Neutrophil (primary cell): ENCODE measurements around the gene CLASP1.
"Not testable (repeated sequence)": the region's sequence is repeated elsewhere in the genome, so short reads cannot be mapped to it uniquely, and the experiment has no call there.

Experiments used
- H3K27ac ChIP-seq: fragments of 200-600 bp; sonication (generic); 2 replicates; pipeline ENCODE4 v1.5.1; 2016; ENCODE audit warnings: mild to moderate bottlenecking, moderate library complexity
- H3K27me3 ChIP-seq: fragments of 200-600 bp; sonication (generic); 2 replicates; pipeline ENCODE4 v1.6.0; 2016; ENCODE audit warnings: mild to moderate bottlenecking
- H3K36me3 ChIP-seq: fragments of 200-600 bp; sonication (generic); 2 replicates; pipeline ENCODE4 v1.5.1; 2017
- H3K4me1 ChIP-seq, 2 experiments: fragments of 200-600 bp in 1 of 2; sonication (generic) in 1 of 2; 1 replicate in 1 of 2; 2 replicates in 1 of 2; pipeline versions ENCODE4 v1.5.1 to v1.6.1; 2013 to 2016; ENCODE audit warnings: low read depth in 1 of 2, low read length in 1 of 2, mild to moderate bottlenecking in 1 of 2, moderate library complexity in 1 of 2; ENCODE audit not compliant: control insufficient read depth in 1 of 2, insufficient read depth in 1 of 2
- H3K4me3 ChIP-seq, 2 experiments: fragments of 200-600 bp in 1 of 2; sonication (generic) in 1 of 2; 1 replicate in 1 of 2; 2 replicates in 1 of 2; pipeline ENCODE4 v1.5.1; 2013 to 2016; ENCODE audit warnings: low read depth in 1 of 2, low read length in 1 of 2, mild to moderate bottlenecking in 1 of 2, moderate library complexity in 1 of 2
- H3K9me3 ChIP-seq: fragments of 200-600 bp; sonication (generic); 2 replicates; pipeline ENCODE4 v1.5.1; 2016
- TF ChIP-seq, protein P1 (sequence below): fragments of 200-600 bp; sonication (generic); IDR thresholded peaks from 2 replicates; pipeline ENCODE4 v1.5.1; 2016; ENCODE audit warnings: antibody characterized with exemption

The CLASP1 gene

GRCh38 chr2:121309801-121310200 is 339.5 kb downstream of the CLASP1 start:
- TF ChIP-seq, protein P1, sequence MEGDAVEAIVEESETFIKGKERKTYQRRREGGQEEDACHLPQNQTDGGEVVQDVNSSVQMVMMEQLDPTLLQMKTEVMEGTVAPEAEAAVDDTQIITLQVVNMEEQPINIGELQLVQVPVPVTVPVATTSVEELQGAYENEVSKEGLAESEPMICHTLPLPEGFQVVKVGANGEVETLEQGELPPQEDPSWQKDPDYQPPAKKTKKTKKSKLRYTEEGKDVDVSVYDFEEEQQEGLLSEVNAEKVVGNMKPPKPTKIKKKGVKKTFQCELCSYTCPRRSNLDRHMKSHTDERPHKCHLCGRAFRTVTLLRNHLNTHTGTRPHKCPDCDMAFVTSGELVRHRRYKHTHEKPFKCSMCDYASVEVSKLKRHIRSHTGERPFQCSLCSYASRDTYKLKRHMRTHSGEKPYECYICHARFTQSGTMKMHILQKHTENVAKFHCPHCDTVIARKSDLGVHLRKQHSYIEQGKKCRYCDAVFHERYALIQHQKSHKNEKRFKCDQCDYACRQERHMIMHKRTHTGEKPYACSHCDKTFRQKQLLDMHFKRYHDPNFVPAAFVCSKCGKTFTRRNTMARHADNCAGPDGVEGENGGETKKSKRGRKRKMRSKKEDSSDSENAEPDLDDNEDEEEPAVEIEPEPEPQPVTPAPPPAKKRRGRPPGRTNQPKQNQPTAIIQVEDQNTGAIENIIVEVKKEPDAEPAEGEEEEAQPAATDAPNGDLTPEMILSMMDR = no peak
- Histone ChIP-seq H3K27me3 (peaks cover 19% of the 10 kb centered on the region), H3K4me3 (no peak overlapping the region)

GRCh38 chr2:121309323-121309722 is 339.9 kb downstream of the CLASP1 start:
- TF ChIP-seq, protein P1 = no peak
- Histone ChIP-seq H3K4me3 (no peak overlapping the region), H3K27ac (no peak overlapping the region), H3K4me1 (no peaks in the 10 kb centered on the region), H3K27me3 (peaks cover 24% of the 10 kb centered on the region), H3K36me3 (no peaks in the 10 kb centered on the region), H3K9me3 (no peaks in the 10 kb centered on the region)

More at GRCh38 chr2:121309801-121310200, 339.5 kb downstream of the CLASP1 start:
- no peaks in the 10 kb centered on the region for H3K36me3 ChIP-seq
- no peaks in the 10 kb centered on the region for H3K9me3 ChIP-seq
- no peak overlapping the region for H3K27ac ChIP-seq
- no peaks in the 10 kb centered on the region for H3K4me1 ChIP-seq

GRCh38 chr2:121307048-121307447 is 342.2 kb downstream of the CLASP1 start:
- TF ChIP-seq, protein P1 = no peak
- no peaks in the 10 kb centered on the region for H3K4me1 ChIP-seq
- no peak overlapping the region for H3K4me3 ChIP-seq
- H3K9me3 ChIP-seq = no peaks in the 10 kb centered on the region
- H3K36me3 ChIP-seq = no peaks in the 10 kb centered on the region
- no peak overlapping the region for H3K27ac ChIP-seq
- H3K27me3 ChIP-seq = peaks cover 34% of the 10 kb centered on the region

- Histone ChIP-seq H3K4me3 (no peak overlapping the region), H3K27me3 (peaks cover 31% of the 10 kb centered on the region), H3K4me1 (no peaks in the 10 kb centered on the region), H3K9me3 (no peaks in the 10 kb centered on the region), H3K27ac (no peak overlapping the region), H3K36me3 (no peaks in the 10 kb centered on the region)
- TF ChIP-seq, protein P1 = no peak
Measured at GRCh38 chr2:121304941-121305340, 344.3 kb downstream of the CLASP1 start.

DNA sequence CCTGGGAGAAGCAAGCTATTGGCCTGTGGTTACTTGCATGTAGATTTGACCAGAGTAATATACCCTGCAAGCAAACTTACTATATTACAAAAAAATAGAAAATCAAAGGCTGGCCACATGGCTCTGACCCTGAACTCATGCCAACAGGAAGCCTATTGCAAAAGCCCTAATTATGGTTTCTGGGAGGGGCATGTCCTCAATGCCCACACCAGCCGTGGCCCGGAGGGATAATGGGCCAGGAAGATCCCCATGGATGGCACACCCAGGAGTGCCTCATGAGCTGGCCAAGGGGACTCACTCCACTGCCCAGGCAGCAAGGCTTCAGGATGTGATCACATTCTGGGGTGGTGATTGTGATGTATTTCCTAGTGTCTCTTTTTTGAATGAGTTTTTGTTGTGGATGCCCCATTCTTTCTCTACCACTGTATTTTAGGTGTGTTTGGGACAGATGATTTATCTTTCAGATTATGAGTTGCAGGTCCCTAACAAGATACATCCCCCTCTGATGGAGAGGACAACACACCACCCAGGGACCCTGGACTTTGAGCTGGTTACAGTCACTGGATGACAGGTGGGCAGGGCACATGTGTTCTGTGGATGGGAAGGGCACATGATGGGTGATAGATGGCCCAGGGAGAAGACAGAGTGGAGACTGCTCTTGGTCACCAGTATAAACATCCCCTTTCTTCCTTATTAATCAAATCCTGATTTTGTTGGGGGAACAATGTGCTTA is 345.6 kb downstream of the CLASP1 start:
- H3K27ac ChIP-seq = no peak overlapping the region
- no peaks in the 10 kb centered on the region for H3K9me3 ChIP-seq
- H3K4me1 ChIP-seq = no peaks in the 10 kb centered on the region
- TF ChIP-seq, protein P1 = no peak
- H3K36me3 ChIP-seq = no peaks in the 10 kb centered on the region
- peaks cover 26% of the 10 kb centered on the region for H3K27me3 ChIP-seq
- no peak overlapping the region for H3K4me3 ChIP-seq

DNA sequence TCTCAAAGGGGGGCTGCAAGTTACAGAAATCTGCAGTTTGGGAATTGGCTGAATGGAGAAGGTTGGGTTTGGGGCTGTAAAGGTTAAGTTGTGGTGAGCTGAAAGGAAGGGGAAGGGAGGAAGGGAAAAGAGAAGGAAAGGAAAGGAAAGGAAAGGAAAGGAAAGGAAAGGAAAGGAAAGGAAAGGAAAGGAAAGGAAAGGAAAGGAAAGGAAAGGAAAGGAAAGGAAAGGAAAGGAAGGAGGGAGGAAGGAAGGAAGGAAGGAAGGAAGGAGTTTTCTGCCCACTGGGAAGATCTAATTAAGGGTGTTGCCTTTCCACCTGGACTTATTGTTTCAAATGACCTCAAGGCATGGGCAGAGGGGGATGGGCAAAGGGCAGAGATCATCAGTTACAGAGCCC is 348.1 kb downstream of the CLASP1 start:
- H3K36me3 ChIP-seq, H3K4me1 ChIP-seq, H3K27ac ChIP-seq: not testable (repeated sequence)

More for the DNA sequence above, 348.1 kb downstream of the CLASP1 start:
- not testable (repeated sequence) for H3K4me3 ChIP-seq, H3K9me3 ChIP-seq
- H3K27me3 ChIP-seq = peaks cover 20% of the 10 kb centered on the region
